ENCODE results near the gene PCGF2. TPM values are rescaled to one million over a fixed set of nuclear protein-coding genes. Genes with fewer than 3 reads are reported as not detected.
A peak's percentile ranks its signal among the peaks of the same experiment; 100 is the strongest.

Gene PCGF2
- total and polyA plus RNA-seq, 9 of the 15 experiments (the other 6 are each of a cell fraction or from before 2014, with no cell fraction given), result 1.3 to 33.4 (median 7.0) TPM

DNA sequence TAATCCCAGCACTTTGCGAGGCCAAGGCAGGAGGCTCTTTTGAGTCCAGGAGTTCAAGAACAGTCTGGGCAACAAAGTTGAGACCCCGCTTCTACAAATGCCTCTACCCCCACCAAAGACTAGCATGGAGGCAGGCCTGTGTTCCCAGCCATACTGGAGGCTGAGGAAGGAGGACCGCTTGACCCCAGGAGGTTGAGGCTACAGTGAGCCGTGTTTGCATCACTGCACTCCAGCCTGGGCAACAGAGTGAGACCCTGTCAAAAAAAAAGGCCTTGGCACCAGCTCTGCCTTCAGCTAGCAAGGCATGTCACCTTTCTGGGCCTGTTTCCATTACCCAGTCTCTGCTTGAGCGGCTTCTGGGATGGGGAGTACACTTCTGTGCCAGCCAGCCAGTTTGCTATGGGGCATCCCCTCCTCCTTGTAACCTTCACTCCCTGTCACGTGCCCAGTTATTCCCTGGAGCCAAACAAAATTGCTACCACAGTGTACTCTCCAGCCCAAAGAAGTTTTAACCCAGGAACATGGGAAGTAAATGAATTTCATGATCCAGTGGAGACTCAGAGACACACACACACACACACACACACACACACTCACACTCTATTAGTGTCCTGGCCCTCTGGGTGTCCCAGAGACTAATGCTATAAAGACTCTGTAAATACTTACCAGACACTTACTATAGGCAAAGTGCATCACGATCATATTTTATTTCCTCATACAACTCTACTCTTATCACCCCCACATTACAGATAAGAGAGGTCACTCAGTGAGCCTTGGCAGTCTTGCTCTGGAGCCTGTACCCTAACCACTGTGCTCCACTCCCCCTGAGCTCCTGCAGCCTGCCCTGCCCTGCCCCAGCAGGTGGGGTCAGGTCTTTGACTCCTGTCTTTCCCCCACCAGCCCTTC is 15.5 kb downstream of the PCGF2 start:
- Histone ChIP-seq H3K4me1 (replicated peaks in 1 of 2; ENCODE audit: control insufficient read depth in 2 of 2, insufficient read depth in 2 of 2, low read length in 2 of 2) (peaks cover 42 to 76% of the 10 kb centered on the region in 2 experiments), H3K27me3 (ENCODE audit: control insufficient read depth in 2 of 2, insufficient read depth in 2 of 2, low read length in 2 of 2) (no peaks in the 10 kb centered on the region), H2AFZ (ENCODE audit: low read depth, low read length) (no peak overlapping the region), H3K9ac (ENCODE audit: insufficient read depth in 1 of 2, low read depth in 2 of 2, low read length in 2 of 2) (peak overlapping the region in 1 of 2 experiments; percentile 96; a peak in 2 of 4 replicates), H3K9me3 (replicated peaks; ENCODE audit: control insufficient read depth, insufficient read depth, low read depth, low read length) (no peaks in the 10 kb centered on the region), H3K9me1 (ENCODE audit: control insufficient read depth, insufficient read depth, low read length) (peaks cover 3% of the 10 kb centered on the region), H3K4me3 (0 out of 2 replicates have a peak overlapping the region, but pooled peaks have one; percentile 2), H3K4me2 (ENCODE audit: insufficient read depth, low read length) (no peak overlapping the region), H3K79me2 (ENCODE audit: control insufficient read depth, insufficient read depth, low read length) (peaks cover 24% of the 10 kb centered on the region), H3K36me3 (ENCODE audit: control insufficient read depth, insufficient read depth, low read length) (peaks cover 54% of the 10 kb centered on the region; the same call in 2 of the 3 replicates), H4K20me1 (replicated peaks; ENCODE audit: control insufficient read depth, insufficient read depth, low read length) (0 out of 2 replicates have a peak, but pooled peaks cover 3% of the 10 kb centered on the region), H3K27ac (ENCODE audit: extremely low read depth, low read depth, low read length) (no peak overlapping the region)
- intact Hi-C loops (cut with micrococcal nuclease) (no loop called here), in situ Hi-C loops (cut with MboI) (loop anchor here (5.0 kb wide), 1 partner anchor 55 kb away; no protein-coding TSS in a partner anchor)
- ATAC-seq (no peak), FAIRE-seq (no peak), DNase-seq (ENCODE audit: extremely low read depth in 1 of 4, low spot score in 3 of 4) (no peak)
- no TSS peak for BruUV-seq (replicated peaks)
- CTCF ChIA-PET (ENCODE audit: low intra/inter-chr PET ratio), result interaction anchor here (1.1 kb wide), 1 partner anchor 56 kb away, joined by 3 read pairs; no protein-coding TSS in a partner anchor
- no peak for TF ChIP-seq KHSRP (IDR thresholded peaks at IDR 0.05)
- TF ChIP-seq ZNF143 (CRISPR knock-in tag; IDR thresholded peaks at IDR 0.05), result no peak
- TF ChIP-seq NR2C2 (CRISPR knock-in tag; IDR thresholded peaks at IDR 0.05), result no peak
- 0 out of 2 replicates have a peak, but pooled peaks have one; percentile 13 for TF ChIP-seq NR2C2 (tag; IDR thresholded peaks at IDR 0.05)
- POLR2A ChIA-PET, result interaction anchor here (0.6 to 1.2 kb wide), 3 partner anchors 12 to 298 kb away, joined by 3 read pairs; no protein-coding TSS in a partner anchor
- WGBS (ENCODE audit: insufficient coverage, low coverage, missing lambda C conversion rate), result 89% methylated on average over 7 of the region's 7 CpGs

Data from K562 (cell line).